GM21529 (cell line): Measurements from ENCODE around the gene DBNDD1.
"Not testable (repeated sequence)": the region's sequence is repeated elsewhere in the genome, so short reads cannot be mapped to it uniquely, and the experiment has no call there.

Experiments
- ATAC-seq: cut with Tn5 transposase; IDR thresholded peaks from one replicate; pipeline ENCODE4 v1.9.1; 2021; ENCODE audit not compliant: unreplicated experiment

The DBNDD1 gene

GRCh38 chr16:90018652-90019542 lies at the start of gene DBNDD1:
Gene DBNDD1, minus strand, starts transcription at chr16:90019456. Its CDS starts 115 bp downstream, at chr16:90019341.
- no peak for ATAC-seq

- no peak for ATAC-seq
Measured at GRCh38 chr16:90061437-90061836, 42.2 kb upstream of the DBNDD1 start.

- ATAC-seq = no peak
Measured at GRCh38 chr16:90057738-90058173, 38.5 kb upstream of the DBNDD1 start.

GRCh38 chr16:90056521-90056920 lies 37.3 kb upstream of the DBNDD1 start:
- ATAC-seq = not testable (repeated sequence)

GRCh38 chr16:90055371-90055770 lies 36.1 kb upstream of the DBNDD1 start:
- ATAC-seq = no peak

GRCh38 chr16:90054554-90054953 lies 35.3 kb upstream of the DBNDD1 start:
- ATAC-seq = no peak

- no peak for ATAC-seq
Measured at GRCh38 chr16:90053902-90054500, 34.7 kb upstream of the DBNDD1 start.

GRCh38 chr16:90050969-90051368 lies 31.7 kb upstream of the DBNDD1 start:
- no peak for ATAC-seq

- no peak for ATAC-seq
Measured at GRCh38 chr16:90048737-90049330, 29.6 kb upstream of the DBNDD1 start.

GRCh38 chr16:90048347-90048722 lies 29.1 kb upstream of the DBNDD1 start:
- ATAC-seq = no peak

- ATAC-seq = no peak
Measured at GRCh38 chr16:90047714-90048346, 28.6 kb upstream of the DBNDD1 start.

GRCh38 chr16:90046971-90047713 lies 27.9 kb upstream of the DBNDD1 start:
- ATAC-seq = no peak

GRCh38 chr16:90046122-90046970 lies 27.1 kb upstream of the DBNDD1 start:
- no peak for ATAC-seq

GRCh38 chr16:90044111-90044551 lies 24.9 kb upstream of the DBNDD1 start:
- ATAC-seq = no peak

GRCh38 chr16:90043526-90043925 lies 24.3 kb upstream of the DBNDD1 start:
- no peak for ATAC-seq

- ATAC-seq = no peak
Measured at GRCh38 chr16:90042946-90043514, 23.8 kb upstream of the DBNDD1 start.

- no peak for ATAC-seq
Measured at GRCh38 chr16:90041896-90042473, 22.7 kb upstream of the DBNDD1 start.

- no peak for ATAC-seq
Measured at GRCh38 chr16:90040152-90041023, 21.1 kb upstream of the DBNDD1 start.
